RCC 7860 (cell line): ENCODE results near the gene ZWILCH.
"Not testable (repeated sequence)": the region's sequence is repeated elsewhere in the genome, so short reads cannot be mapped to it uniquely, and the experiment has no call there.

Experiments used
- DNase-seq: peaks from one replicate; pipeline ENCODE4 v3.0.0-alpha.2; 2015; ENCODE audit warnings: low spot score
- FAIRE-seq: peaks from 2 replicates; lab custom pipeline; 2012; peaks lifted over from hg19 to GRCh38; lab: Jason Lieb, UNC

ZWILCH gene

GRCh38 chr15:66504563-66505429, at the start of gene ZWILCH, which contains the start of gene RPL4:
ZWILCH (plus strand) TSS chr15:66505326; CDS start chr15:66505339, 13 bp downstream.
RPL4 (minus strand) TSS chr15:66504855; CDS start chr15:66504790, 65 bp downstream.
- FAIRE-seq (peak; percentile 29), DNase-seq (peak; percentile 74)

- FAIRE-seq, result peak; percentile 45
- DNase-seq, result peak; percentile 78
Measured at GRCh38 chr15:66456211-66456610, 48.9 kb upstream of the ZWILCH start.

GRCh38 chr15:66459818-66460615, 45.1 kb upstream of the ZWILCH start:
- DNase-seq, result peak; percentile 42
- FAIRE-seq, result no peak

GRCh38 chr15:66461294-66461693, 43.8 kb upstream of the ZWILCH start:
- FAIRE-seq, result not testable (repeated sequence)

GRCh38 chr15:66461917-66462316, 43.2 kb upstream of the ZWILCH start:
- FAIRE-seq (no peak), DNase-seq (no peak)

More at GRCh38 chr15:66461294-66461693, 43.8 kb upstream of the ZWILCH start:
- DNase-seq, result not testable (repeated sequence)

GRCh38 chr15:66462627-66463026, 42.5 kb upstream of the ZWILCH start:
- FAIRE-seq, result no peak

GRCh38 chr15:66465294-66465693, 39.8 kb upstream of the ZWILCH start:
- not testable (repeated sequence) for FAIRE-seq, DNase-seq

More at GRCh38 chr15:66462627-66463026, 42.5 kb upstream of the ZWILCH start:
- no peak for DNase-seq

GRCh38 chr15:66467162-66468040, 37.7 kb upstream of the ZWILCH start:
- FAIRE-seq, DNase-seq: not testable (repeated sequence)

GRCh38 chr15:66470825-66471224, 34.3 kb upstream of the ZWILCH start:
- FAIRE-seq, DNase-seq: not testable (repeated sequence)

GRCh38 chr15:66472176-66472999, 32.7 kb upstream of the ZWILCH start:
- peak; percentile 81 for DNase-seq
- peak; percentile 73 for FAIRE-seq

GRCh38 chr15:66474135-66474534, 31.0 kb upstream of the ZWILCH start:
- no peak for DNase-seq
- no peak for FAIRE-seq

- DNase-seq (no peak), FAIRE-seq (no peak)
Measured at GRCh38 chr15:66474963-66475362, 30.2 kb upstream of the ZWILCH start.

GRCh38 chr15:66476535-66476934, 28.6 kb upstream of the ZWILCH start:
- DNase-seq (no peak), FAIRE-seq (no peak)

GRCh38 chr15:66477011-66477410, 28.1 kb upstream of the ZWILCH start:
- no peak for DNase-seq
- FAIRE-seq, result no peak

GRCh38 chr15:66480267-66480666, 24.9 kb upstream of the ZWILCH start:
- FAIRE-seq, result no peak

GRCh38 chr15:66481107-66481856, 23.8 kb upstream of the ZWILCH start:
- no peak for FAIRE-seq
- peak; percentile 65 for DNase-seq

More at GRCh38 chr15:66480267-66480666, 24.9 kb upstream of the ZWILCH start:
- DNase-seq, result no peak

- FAIRE-seq (no peak), DNase-seq (no peak)
Measured at GRCh38 chr15:66482539-66482938, 22.6 kb upstream of the ZWILCH start.

- FAIRE-seq (peak; percentile 94), DNase-seq (peak; percentile 91)
Measured at GRCh38 chr15:66483131-66483566, 22.0 kb upstream of the ZWILCH start.
